Measurements from ENCODE around the gene SPDYE1. TPM values are rescaled to one million over a fixed set of nuclear protein-coding genes. Genes with fewer than 3 reads are reported as not detected.
A peak's percentile ranks its signal among the peaks of the same experiment; 100 is the strongest.

The SPDYE1 gene
- total RNA-seq, 1 experiment from 2014 or later: not detected

DNA sequence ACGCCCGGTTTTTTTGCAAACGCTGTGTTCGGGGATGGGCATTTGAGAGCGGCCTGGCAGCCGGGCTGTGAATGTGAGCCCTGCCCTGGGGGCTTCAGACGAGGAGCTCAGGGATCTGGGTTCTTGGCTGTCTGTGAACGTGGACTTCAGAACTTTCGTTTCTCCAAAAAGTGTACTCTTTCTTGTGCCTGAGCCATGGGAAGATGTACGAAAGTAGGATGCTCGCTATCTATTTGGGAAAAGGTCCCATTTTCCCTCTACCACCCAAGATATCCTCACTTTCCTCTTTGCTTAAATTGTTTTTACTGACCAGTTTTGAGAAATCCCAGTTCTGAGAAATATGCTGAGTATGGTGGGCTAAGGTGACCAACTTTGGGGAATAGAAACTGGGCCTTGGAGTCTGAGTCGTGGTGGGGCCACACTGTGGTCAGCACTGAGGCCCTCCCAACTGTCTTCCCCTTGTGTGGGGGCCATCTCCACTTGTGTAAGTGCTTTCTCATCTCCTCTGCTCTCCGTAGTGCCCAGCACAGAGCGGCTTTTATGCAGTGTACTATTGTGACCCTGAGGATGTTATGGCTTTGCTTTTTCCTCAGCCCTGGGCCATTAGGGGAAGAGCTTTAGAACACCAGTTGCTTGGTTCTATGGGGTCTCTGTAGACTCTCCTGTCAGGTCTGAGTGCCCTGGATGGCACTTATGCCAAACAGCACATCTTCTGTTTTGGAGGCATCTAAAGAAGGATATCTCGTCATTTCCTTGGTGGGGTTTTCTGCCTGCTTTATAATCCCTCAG lies 47.7 kb downstream of the SPDYE1 start:
- peaks cover 8% of the 10 kb centered on the region for H3K4me1 ChIP-seq (ENCODE audit: insufficient read depth, low read length, poor library complexity, severe bottlenecking)
- H3K9me3 ChIP-seq (ENCODE audit: low read depth, low read length, poor library complexity, severe bottlenecking): no peaks in the 10 kb centered on the region
- ChIA-PET POLR2A (ENCODE audit: low non-redundant PET) (no interaction called here), CTCF (interaction anchor here (0.5 kb wide), 1 partner anchor 21 kb away, joined by 4 read pairs; no protein-coding TSS in a partner anchor)
- peak overlapping the region; percentile 90 for H3K4me3 ChIP-seq (ENCODE audit: low read depth, low read length, poor library complexity, severe bottlenecking)
- intact Hi-C loops (cut with micrococcal nuclease; ENCODE audit: unreplicated experiment): no loop called here
- peak overlapping the region; percentile 79 for H3K27ac ChIP-seq (ENCODE audit: low read depth, low read length, poor library complexity, severe bottlenecking)
- no peak for TF ChIP-seq CTCF (conservative IDR thresholded peaks at IDR 0.05; ENCODE audit: low read depth, low read length)
- BruUV-seq (replicated peaks): TSS peak; percentile 39
- DNase-seq (ENCODE audit: low spot score): no peak
- no peaks in the 10 kb centered on the region for H3K27me3 ChIP-seq (replicated peaks; ENCODE audit: insufficient read depth, low read depth, low read length, poor library complexity)
- H3K36me3 ChIP-seq (ENCODE audit: insufficient read depth, low read length, poor library complexity, severe bottlenecking): peaks cover 14% of the 10 kb centered on the region

- no peak for TF ChIP-seq EZH2 (IDR thresholded peaks at IDR 0.05; ENCODE audit: borderline replicate concordance, low read depth, low read length, poor library complexity, severe bottlenecking)
- TF ChIP-seq CTCF (conservative IDR thresholded peaks at IDR 0.05; ENCODE audit: low read depth, low read length): no peak
- intact Hi-C loops (cut with micrococcal nuclease; ENCODE audit: unreplicated experiment): no loop called here
- Histone ChIP-seq H3K4me1 (ENCODE audit: insufficient read depth, low read length, poor library complexity, severe bottlenecking) (peaks cover 8% of the 10 kb centered on the region), H3K9me3 (ENCODE audit: low read depth, low read length, poor library complexity, severe bottlenecking) (no peaks in the 10 kb centered on the region), H3K36me3 (ENCODE audit: insufficient read depth, low read length, poor library complexity, severe bottlenecking) (peaks cover 21% of the 10 kb centered on the region), H3K4me3 (ENCODE audit: low read depth, low read length, poor library complexity, severe bottlenecking) (no peak overlapping the region), H3K27ac (ENCODE audit: low read depth, low read length, poor library complexity, severe bottlenecking) (no peak overlapping the region), H3K27me3 (replicated peaks; ENCODE audit: insufficient read depth, low read depth, low read length, poor library complexity) (no peaks in the 10 kb centered on the region)
- POLR2A ChIA-PET (ENCODE audit: low non-redundant PET): no interaction called here
- DNase-seq (ENCODE audit: low spot score): no peak
- CTCF ChIA-PET: no interaction called here
- BruUV-seq (replicated peaks): no TSS peak
Observed at GRCh38 chr7:44046321-44047061, 48.8 kb downstream of the SPDYE1 start.

- peaks cover 8% of the 10 kb centered on the region for H3K4me1 ChIP-seq (ENCODE audit: insufficient read depth, low read length, poor library complexity, severe bottlenecking)
- ChIA-PET CTCF (no interaction called here), POLR2A (ENCODE audit: low non-redundant PET) (no interaction called here)
- intact Hi-C loops (cut with micrococcal nuclease; ENCODE audit: unreplicated experiment): no loop called here
- no peak for DNase-seq (ENCODE audit: low spot score)
- H3K4me3 ChIP-seq (ENCODE audit: low read depth, low read length, poor library complexity, severe bottlenecking): no peak overlapping the region
- no peaks in the 10 kb centered on the region for H3K27me3 ChIP-seq (replicated peaks; ENCODE audit: insufficient read depth, low read depth, low read length, poor library complexity)
- no TSS peak for BruUV-seq (replicated peaks)
- H3K9me3 ChIP-seq (ENCODE audit: low read depth, low read length, poor library complexity, severe bottlenecking): no peaks in the 10 kb centered on the region
- H3K27ac ChIP-seq (ENCODE audit: low read depth, low read length, poor library complexity, severe bottlenecking): peak overlapping the region; percentile 38
- peaks cover 23% of the 10 kb centered on the region for H3K36me3 ChIP-seq (ENCODE audit: insufficient read depth, low read length, poor library complexity, severe bottlenecking)
- TF ChIP-seq CTCF (conservative IDR thresholded peaks at IDR 0.05; ENCODE audit: low read depth, low read length) (no peak), EZH2 (IDR thresholded peaks at IDR 0.05; ENCODE audit: borderline replicate concordance, low read depth, low read length, poor library complexity, severe bottlenecking) (no peak)
Observed at GRCh38 chr7:44048031-44048795, 50.5 kb downstream of the SPDYE1 start.

All from A673 (cell line).